ENCODE measurements around the gene SH3RF3. TPM values are rescaled to one million over a fixed set of nuclear protein-coding genes. Genes with fewer than 3 reads are reported as not detected.

The SH3RF3 gene
- total RNA-seq, 1 donor from 2014 or later: 59.5 TPM

DNA sequence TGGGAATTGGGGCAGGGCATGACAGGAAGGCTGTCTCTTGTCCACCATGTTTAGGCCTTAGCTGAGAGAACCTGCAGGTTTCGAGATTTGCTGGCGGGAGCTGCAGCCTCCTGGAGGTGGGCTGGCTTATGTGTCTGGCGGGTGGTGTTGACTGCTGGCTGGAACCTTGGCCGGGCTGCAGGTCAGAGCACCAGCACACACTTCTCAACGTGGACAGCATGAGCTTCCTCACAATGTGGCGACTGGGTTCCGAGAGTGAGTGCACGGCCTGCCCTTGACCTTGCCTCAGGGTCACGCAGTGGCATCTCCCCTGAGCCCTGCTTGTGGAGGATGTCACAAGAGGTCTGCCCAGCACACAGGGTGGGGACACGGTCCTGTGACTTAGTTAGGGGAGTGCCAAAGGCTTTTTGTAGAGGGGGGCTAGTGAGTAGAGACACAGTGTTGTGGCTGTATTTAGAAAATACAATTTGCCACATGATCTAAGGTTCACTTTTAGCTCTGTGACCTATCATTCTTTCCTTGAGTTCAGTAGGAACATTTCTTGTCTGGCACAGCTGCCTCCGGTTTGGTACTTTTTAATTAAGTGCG, 350.0 kb downstream of the SH3RF3 start:
- TF ChIP-seq, protein P1, sequence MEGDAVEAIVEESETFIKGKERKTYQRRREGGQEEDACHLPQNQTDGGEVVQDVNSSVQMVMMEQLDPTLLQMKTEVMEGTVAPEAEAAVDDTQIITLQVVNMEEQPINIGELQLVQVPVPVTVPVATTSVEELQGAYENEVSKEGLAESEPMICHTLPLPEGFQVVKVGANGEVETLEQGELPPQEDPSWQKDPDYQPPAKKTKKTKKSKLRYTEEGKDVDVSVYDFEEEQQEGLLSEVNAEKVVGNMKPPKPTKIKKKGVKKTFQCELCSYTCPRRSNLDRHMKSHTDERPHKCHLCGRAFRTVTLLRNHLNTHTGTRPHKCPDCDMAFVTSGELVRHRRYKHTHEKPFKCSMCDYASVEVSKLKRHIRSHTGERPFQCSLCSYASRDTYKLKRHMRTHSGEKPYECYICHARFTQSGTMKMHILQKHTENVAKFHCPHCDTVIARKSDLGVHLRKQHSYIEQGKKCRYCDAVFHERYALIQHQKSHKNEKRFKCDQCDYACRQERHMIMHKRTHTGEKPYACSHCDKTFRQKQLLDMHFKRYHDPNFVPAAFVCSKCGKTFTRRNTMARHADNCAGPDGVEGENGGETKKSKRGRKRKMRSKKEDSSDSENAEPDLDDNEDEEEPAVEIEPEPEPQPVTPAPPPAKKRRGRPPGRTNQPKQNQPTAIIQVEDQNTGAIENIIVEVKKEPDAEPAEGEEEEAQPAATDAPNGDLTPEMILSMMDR (IDR thresholded peaks at IDR 0.05): no peak
- Mint-ChIP-seq H3K36me3 (ENCODE audit: low read depth) (peaks cover 17% of the 10 kb centered on the region), H3K4me1 (ENCODE audit: low read depth) (peaks cover 89% of the 10 kb centered on the region), H3K27ac (ENCODE audit: unreplicated experiment) (peak overlapping the region; percentile 12), H3K27me3 (ENCODE audit: low read depth) (no peaks in the 10 kb centered on the region), H3K9me3 (ENCODE audit: low read depth) (no peaks in the 10 kb centered on the region), H3K4me3 (ENCODE audit: unreplicated experiment) (no peak overlapping the region)
- DNase-seq (ENCODE audit: low spot score): peak; percentile 51

DNA sequence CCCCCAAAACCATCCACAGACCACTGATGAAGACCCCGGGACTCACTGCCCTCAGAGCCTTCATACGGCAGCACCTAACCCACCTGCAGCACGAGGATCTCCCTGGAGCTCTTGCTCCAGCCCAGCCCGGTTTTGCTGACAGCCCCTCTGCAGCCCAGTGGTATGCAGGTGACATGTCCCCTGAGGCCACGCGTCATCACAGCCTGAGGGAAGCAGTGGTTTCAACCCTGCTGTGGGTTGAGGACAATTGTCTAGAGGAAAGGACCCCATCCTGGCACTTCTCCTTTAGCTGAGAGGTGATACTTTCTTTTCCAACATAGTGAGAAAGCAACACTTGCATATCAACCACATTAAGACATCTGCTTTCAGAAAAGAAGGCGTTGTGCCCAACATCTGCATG, 350.8 kb downstream of the SH3RF3 start:
- TF ChIP-seq, protein P1 (IDR thresholded peaks at IDR 0.05): no peak
- H3K27ac Mint-ChIP-seq (ENCODE audit: unreplicated experiment): no peak overlapping the region
- peak; percentile 56 for DNase-seq (ENCODE audit: low spot score)
- peaks cover 90% of the 10 kb centered on the region for H3K4me1 Mint-ChIP-seq (ENCODE audit: low read depth)
- no peak overlapping the region for H3K4me3 Mint-ChIP-seq (ENCODE audit: unreplicated experiment)
- no peaks in the 10 kb centered on the region for H3K9me3 Mint-ChIP-seq (ENCODE audit: low read depth)
- peaks cover 19% of the 10 kb centered on the region for H3K36me3 Mint-ChIP-seq (ENCODE audit: low read depth)
- H3K27me3 Mint-ChIP-seq (ENCODE audit: low read depth): no peaks in the 10 kb centered on the region

DNA sequence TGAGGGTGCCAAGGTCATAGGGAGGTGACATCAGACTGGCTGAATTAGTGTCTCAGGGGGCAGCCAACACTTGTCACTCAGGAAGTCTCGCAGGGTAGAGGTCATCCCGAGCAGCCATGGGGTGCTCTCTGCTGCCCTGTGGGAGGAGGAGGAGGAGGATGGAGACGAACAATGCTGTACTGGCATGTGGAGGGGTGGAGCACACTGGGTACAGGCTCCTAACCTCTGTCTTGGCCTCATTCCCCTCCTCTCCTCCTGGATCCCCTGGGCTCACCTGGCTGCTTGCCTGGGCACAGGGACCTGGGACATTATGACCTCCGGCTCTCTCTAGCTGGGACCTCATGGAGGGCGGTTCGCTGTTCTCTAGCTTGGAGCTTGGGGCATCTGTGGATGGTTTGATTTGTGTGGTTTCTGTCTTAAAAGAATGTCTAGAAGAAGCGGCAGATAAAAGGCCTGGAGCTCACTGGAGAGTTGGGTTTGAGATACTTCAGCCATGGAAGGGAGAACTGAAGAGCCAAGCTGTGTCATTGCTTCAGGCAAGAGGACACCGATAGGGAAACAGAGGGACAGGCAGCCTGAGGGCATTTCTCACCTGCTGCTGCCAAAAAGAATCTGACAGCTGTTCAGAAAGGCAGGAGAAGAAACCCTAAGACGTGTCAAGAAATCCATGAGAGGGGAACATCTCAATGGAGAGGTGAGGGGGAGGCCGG, 351.6 kb downstream of the SH3RF3 start:
- no peak overlapping the region for H3K4me3 Mint-ChIP-seq (ENCODE audit: unreplicated experiment)
- peak; percentile 57 for DNase-seq (ENCODE audit: low spot score)
- TF ChIP-seq, protein P1 (IDR thresholded peaks at IDR 0.05): no peak
- H3K36me3 Mint-ChIP-seq (ENCODE audit: low read depth): peaks cover 19% of the 10 kb centered on the region
- H3K9me3 Mint-ChIP-seq (ENCODE audit: low read depth): no peaks in the 10 kb centered on the region
- peaks cover 89% of the 10 kb centered on the region for H3K4me1 Mint-ChIP-seq (ENCODE audit: low read depth)
- peak overlapping the region; percentile 10 for H3K27ac Mint-ChIP-seq (ENCODE audit: unreplicated experiment)
- H3K27me3 Mint-ChIP-seq (ENCODE audit: low read depth): no peaks in the 10 kb centered on the region

DNA sequence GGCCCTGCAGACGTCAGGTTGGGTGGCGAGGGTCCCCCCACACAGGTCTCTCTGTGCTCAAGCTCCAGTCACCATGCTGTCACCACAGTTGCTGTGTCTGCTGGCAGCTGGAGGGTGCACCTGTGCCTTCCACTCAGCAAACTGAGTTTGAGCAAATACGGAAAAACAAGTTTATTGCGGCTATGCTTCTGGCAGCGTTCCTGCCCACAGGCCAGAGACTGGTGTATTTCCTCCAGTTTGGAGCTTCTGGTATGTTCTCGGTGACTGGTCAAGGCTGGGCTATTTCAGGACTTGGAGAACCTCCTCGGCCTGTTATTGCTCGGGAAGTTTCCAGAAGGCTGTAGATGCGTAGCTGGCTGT, 352.2 kb downstream of the SH3RF3 start:
- Mint-ChIP-seq H3K4me1 (ENCODE audit: low read depth) (peaks cover 89% of the 10 kb centered on the region), H3K27me3 (ENCODE audit: low read depth) (no peaks in the 10 kb centered on the region), H3K9me3 (ENCODE audit: low read depth) (no peaks in the 10 kb centered on the region), H3K27ac (ENCODE audit: unreplicated experiment) (peak overlapping the region; percentile 88), H3K4me3 (ENCODE audit: unreplicated experiment) (no peak overlapping the region), H3K36me3 (ENCODE audit: low read depth) (peaks cover 19% of the 10 kb centered on the region)
- TF ChIP-seq, protein P1 (IDR thresholded peaks at IDR 0.05): no peak
- DNase-seq (ENCODE audit: low spot score): peak; percentile 55

DNA sequence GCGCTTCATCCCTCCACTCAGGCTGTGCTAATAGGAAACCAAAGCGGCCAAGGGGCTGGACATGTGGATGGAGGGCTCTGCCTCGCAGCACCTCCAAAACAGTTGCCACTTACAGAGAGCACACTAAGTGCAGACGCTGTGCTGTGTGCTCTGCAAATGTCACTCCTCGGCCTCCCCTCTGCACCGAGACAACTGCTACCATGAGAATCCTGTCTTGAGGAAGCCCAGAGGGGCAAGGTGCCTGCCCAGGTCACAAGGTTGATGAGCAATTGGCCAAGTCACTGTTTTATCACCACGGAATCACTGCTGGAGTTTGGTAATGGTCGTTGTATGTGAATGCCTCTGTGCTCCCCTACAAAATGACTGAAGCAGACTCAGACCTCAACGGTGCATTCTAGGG, 352.6 kb downstream of the SH3RF3 start:
- no peak overlapping the region for H3K4me3 Mint-ChIP-seq (ENCODE audit: unreplicated experiment)
- H3K27ac Mint-ChIP-seq (ENCODE audit: unreplicated experiment): peak overlapping the region; percentile 88
- peaks cover 19% of the 10 kb centered on the region for H3K36me3 Mint-ChIP-seq (ENCODE audit: low read depth)
- H3K27me3 Mint-ChIP-seq (ENCODE audit: low read depth): no peaks in the 10 kb centered on the region
- TF ChIP-seq, protein P1 (IDR thresholded peaks at IDR 0.05): no peak
- H3K9me3 Mint-ChIP-seq (ENCODE audit: low read depth): no peaks in the 10 kb centered on the region
- DNase-seq (ENCODE audit: low spot score): peak; percentile 58
- H3K4me1 Mint-ChIP-seq (ENCODE audit: low read depth): peaks cover 89% of the 10 kb centered on the region

All from chondrocyte (in vitro differentiated cells).